H1 (cell line): Measurements from ENCODE around the gene CYGB.

Experiments
- BRCA1 ChIP-seq: IDR thresholded peaks from 2 replicates; pipeline ENCODE4 v1.6.1; 2012; ENCODE audit warnings: low read depth, low read length, improper control_type of control experiment
- CTCF ChIP-seq, 3 experiments: IDR thresholded peaks; 1 replicate in 2 of 3; 2 replicates in 1 of 3; pipeline versions ENCODE4 v1.5.1 to v1.6.1; 2011; ENCODE audit warnings: low read length in 3 of 3, mild to moderate bottlenecking in 3 of 3, inconsistent platforms in 2 of 3, low read depth in 1 of 3, moderate library complexity in 1 of 3; ENCODE audit not compliant: insufficient read depth in 1 of 3; ENCODE audit errors: control extremely low read depth in 1 of 3
- EZH2 ChIP-seq: fragments of 200-600 bp; sonication (generic); IDR thresholded peaks from 2 replicates; pipeline ENCODE4 v1.7.1; 2012; ENCODE audit warnings: low read depth, mild to moderate bottlenecking, moderate library complexity, low read length, inconsistent platforms; ENCODE audit not compliant: severe bottlenecking
- GTF2F1 ChIP-seq: IDR thresholded peaks from 2 replicates; pipeline ENCODE4 v1.6.1; 2012; ENCODE audit warnings: low read depth, low read length, improper control_type of control experiment, borderline replicate concordance
- TF ChIP-seq, protein P1 (sequence below): fragments of 300-600 bp; sonication (generic); IDR thresholded peaks from 2 replicates; pipeline ENCODE4 v1.7.1; 2012; ENCODE audit warnings: low read length, moderate library complexity, mild to moderate bottlenecking, inconsistent platforms; ENCODE audit not compliant: insufficient replicate concordance

DNA sequence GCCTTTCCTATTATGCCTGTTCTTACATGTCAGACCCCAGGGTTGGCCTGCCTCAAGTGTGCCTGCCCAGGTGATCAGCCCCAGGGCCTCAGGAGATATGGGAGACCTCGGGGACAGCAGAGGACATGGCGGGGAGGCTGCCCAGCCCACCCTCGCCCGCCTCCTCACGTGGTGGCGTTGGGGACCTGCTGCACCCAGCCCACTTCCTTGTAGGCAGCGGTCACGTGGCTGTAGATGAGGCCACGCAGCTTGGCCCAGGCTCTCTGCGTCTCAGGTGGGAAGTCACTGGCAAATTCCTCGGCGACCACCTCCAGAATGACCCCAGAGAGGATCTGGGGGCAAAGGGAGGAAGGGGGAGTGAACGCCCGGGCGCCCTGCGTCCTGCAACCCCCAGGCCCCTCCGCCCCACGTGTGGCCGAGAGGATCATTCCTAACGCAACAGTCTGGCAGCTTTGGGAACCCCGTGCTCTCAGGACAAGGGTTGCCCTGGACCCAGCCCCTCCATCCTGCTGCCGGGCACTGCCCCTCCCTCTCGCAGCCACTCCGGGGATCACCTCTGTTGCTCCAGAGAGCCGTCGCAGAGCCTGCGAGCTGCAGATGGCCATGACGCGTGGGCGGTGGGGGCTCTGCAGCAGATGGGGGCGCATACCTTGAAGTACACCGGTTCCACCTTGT lies 6.6 kb downstream of the CYGB start:
- TF ChIP-seq, protein P1, sequence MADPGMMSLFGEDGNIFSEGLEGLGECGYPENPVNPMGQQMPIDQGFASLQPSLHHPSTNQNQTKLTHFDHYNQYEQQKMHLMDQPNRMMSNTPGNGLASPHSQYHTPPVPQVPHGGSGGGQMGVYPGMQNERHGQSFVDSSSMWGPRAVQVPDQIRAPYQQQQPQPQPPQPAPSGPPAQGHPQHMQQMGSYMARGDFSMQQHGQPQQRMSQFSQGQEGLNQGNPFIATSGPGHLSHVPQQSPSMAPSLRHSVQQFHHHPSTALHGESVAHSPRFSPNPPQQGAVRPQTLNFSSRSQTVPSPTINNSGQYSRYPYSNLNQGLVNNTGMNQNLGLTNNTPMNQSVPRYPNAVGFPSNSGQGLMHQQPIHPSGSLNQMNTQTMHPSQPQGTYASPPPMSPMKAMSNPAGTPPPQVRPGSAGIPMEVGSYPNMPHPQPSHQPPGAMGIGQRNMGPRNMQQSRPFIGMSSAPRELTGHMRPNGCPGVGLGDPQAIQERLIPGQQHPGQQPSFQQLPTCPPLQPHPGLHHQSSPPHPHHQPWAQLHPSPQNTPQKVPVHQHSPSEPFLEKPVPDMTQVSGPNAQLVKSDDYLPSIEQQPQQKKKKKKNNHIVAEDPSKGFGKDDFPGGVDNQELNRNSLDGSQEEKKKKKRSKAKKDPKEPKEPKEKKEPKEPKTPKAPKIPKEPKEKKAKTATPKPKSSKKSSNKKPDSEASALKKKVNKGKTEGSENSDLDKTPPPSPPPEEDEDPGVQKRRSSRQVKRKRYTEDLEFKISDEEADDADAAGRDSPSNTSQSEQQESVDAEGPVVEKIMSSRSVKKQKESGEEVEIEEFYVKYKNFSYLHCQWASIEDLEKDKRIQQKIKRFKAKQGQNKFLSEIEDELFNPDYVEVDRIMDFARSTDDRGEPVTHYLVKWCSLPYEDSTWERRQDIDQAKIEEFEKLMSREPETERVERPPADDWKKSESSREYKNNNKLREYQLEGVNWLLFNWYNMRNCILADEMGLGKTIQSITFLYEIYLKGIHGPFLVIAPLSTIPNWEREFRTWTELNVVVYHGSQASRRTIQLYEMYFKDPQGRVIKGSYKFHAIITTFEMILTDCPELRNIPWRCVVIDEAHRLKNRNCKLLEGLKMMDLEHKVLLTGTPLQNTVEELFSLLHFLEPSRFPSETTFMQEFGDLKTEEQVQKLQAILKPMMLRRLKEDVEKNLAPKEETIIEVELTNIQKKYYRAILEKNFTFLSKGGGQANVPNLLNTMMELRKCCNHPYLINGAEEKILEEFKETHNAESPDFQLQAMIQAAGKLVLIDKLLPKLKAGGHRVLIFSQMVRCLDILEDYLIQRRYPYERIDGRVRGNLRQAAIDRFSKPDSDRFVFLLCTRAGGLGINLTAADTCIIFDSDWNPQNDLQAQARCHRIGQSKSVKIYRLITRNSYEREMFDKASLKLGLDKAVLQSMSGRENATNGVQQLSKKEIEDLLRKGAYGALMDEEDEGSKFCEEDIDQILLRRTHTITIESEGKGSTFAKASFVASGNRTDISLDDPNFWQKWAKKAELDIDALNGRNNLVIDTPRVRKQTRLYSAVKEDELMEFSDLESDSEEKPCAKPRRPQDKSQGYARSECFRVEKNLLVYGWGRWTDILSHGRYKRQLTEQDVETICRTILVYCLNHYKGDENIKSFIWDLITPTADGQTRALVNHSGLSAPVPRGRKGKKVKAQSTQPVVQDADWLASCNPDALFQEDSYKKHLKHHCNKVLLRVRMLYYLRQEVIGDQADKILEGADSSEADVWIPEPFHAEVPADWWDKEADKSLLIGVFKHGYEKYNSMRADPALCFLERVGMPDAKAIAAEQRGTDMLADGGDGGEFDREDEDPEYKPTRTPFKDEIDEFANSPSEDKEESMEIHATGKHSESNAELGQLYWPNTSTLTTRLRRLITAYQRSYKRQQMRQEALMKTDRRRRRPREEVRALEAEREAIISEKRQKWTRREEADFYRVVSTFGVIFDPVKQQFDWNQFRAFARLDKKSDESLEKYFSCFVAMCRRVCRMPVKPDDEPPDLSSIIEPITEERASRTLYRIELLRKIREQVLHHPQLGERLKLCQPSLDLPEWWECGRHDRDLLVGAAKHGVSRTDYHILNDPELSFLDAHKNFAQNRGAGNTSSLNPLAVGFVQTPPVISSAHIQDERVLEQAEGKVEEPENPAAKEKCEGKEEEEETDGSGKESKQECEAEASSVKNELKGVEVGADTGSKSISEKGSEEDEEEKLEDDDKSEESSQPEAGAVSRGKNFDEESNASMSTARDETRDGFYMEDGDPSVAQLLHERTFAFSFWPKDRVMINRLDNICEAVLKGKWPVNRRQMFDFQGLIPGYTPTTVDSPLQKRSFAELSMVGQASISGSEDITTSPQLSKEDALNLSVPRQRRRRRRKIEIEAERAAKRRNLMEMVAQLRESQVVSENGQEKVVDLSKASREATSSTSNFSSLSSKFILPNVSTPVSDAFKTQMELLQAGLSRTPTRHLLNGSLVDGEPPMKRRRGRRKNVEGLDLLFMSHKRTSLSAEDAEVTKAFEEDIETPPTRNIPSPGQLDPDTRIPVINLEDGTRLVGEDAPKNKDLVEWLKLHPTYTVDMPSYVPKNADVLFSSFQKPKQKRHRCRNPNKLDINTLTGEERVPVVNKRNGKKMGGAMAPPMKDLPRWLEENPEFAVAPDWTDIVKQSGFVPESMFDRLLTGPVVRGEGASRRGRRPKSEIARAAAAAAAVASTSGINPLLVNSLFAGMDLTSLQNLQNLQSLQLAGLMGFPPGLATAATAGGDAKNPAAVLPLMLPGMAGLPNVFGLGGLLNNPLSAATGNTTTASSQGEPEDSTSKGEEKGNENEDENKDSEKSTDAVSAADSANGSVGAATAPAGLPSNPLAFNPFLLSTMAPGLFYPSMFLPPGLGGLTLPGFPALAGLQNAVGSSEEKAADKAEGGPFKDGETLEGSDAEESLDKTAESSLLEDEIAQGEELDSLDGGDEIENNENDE = no peak
- TF ChIP-seq BRCA1 = no peak
- TF ChIP-seq CTCF (IDR thresholded peaks at IDR 0.05; ENCODE audit: control extremely low read depth in 1 of 3, insufficient read depth in 1 of 3, low read depth in 1 of 3, low read length in 3 of 3) = no peak
- TF ChIP-seq EZH2 = no peak
- TF ChIP-seq GTF2F1 = no peak
